ENCODE results near the gene TBATA.

The TBATA gene

DNA sequence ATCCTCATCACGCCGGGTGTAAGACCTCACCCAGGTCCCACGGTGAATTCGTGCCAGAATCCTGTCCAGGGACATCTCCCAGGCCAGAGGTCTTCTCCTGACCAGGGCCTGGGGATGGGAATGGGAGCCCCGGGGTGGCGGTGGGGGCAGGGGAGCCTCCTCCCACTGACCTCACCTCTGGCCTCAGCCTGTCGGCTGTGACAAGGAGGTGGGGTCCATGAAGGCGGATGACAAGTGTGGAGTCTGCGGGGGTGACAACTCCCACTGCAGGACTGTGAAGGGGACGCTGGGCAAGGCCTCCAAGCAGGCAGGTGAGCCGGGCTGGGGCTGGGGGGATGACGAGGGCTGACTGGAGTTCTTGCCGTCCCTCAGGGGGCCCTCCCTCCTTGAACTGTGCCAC, 41.3 kb downstream of the TBATA start:
- DNase-seq (ENCODE audit: low spot score) = no peak

DNA sequence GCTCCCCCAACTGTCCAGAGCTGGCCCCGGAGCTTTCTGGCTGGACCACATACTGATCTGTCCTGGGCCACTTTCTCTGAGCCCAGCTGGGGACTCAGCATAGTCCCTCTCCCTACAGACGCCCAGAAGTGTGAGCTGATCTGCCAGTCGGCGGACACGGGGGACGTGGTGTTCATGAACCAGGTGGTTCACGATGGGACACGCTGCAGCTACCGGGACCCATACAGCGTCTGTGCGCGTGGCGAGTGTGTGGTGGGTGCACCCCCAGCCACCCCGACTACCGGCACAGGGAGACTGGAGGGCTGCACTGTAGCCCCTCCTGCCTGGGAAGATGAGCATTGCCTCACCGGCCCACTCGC, 41.8 kb downstream of the TBATA start:
- no peak for DNase-seq (ENCODE audit: low spot score)

DNA sequence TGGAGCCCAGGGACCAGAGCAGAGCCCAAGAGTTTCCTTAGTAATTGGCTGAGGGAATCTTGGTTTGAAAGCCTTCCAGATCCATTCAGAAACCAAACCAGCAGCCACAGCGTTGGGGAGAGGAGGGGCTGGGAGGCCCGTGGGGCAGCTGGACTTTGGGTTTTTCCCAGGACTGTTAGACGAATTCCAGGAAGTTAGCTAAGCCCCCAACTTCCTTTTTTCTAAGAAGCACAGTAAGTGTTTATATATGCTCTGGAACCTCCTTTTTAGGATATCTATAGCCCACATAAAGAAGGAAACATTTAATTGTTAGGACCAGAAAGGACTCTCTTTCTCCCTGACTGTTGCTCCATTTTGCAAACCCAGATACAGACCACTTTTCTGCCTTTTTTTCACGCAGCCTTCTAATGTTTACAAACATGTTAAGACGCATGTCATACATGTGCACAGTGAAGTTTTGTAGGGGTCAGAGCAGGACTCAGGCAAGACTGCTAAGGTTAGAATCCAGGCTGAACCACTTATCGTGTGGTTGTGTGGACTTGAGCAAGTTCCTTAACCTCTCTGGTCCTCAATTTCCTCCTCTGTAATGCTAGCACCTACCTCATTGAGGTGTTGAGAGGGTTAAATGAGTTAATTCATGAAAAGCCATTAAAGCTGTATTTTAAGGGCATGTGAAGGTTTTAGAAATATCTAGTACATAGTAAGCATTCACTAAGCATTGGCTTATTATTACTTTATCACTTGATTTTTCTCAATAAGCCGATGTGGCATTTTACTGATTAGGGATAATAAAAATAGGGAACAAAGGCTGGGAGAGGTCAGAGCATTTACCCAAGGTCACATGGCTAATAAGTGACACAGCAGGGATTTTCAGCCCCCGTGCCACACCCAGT, 42.4 kb downstream of the TBATA start:
- no peak for DNase-seq (ENCODE audit: low spot score)

DNA sequence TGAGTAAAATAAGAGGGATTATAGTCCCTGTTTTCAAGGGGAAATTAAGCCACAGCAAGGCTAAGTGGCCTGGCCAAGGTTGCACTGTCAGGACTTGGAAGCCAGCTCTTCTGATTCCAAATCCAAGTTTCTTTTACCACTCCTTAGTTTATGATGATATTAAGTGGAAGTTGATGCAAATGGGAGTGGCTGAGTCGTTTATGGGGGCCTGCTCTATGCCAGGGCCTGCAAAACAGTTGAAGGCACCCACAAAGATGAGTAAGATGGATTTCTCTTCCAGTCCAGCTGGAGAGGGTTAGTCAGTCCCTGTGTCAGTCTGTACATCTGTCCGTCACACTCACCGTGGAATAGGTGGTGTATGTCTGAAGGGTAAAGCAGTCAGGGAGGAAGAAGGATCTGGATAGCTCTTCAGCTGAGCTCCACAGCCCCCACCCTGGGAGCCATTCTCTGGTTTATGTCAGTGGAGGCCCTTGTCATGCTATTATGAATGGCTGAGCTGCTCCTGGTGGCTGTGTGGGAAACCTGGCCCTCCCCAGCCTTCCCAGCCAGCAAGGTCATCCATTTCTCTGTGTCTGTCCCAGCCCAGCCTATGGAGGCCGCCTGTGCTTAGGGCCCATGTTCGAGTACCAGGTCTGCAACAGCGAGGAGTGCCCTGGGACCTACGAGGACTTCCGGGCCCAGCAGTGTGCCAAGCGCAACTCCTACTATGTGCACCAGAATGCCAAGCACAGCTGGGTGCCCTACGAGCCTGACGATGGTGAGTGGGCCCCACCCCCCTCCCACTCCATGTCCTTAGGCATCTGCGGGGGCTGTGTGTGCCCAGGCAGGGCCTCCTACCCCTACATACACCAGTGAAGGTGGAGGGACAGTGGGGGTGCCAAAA, 44.5 kb downstream of the TBATA start:
- DNase-seq (ENCODE audit: low spot score) = no peak

DNA sequence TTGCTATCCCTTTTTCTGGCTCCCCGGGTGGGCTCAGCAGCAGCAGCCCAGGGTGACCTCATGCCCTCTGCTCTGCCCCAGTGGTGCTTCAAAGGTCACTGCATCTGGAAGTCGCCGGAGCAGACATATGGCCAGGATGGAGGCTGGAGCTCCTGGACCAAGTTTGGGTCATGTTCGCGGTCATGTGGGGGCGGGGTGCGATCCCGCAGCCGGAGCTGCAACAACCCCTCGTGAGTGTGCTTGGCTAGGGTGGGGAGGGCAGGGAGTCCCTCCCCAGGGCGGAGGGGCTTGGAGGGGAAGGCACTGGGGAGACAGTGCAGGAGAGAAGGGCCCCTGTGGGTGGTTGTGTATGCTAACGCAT, 46.4 kb downstream of the TBATA start:
- DNase-seq (ENCODE audit: low spot score) = no peak

DNA sequence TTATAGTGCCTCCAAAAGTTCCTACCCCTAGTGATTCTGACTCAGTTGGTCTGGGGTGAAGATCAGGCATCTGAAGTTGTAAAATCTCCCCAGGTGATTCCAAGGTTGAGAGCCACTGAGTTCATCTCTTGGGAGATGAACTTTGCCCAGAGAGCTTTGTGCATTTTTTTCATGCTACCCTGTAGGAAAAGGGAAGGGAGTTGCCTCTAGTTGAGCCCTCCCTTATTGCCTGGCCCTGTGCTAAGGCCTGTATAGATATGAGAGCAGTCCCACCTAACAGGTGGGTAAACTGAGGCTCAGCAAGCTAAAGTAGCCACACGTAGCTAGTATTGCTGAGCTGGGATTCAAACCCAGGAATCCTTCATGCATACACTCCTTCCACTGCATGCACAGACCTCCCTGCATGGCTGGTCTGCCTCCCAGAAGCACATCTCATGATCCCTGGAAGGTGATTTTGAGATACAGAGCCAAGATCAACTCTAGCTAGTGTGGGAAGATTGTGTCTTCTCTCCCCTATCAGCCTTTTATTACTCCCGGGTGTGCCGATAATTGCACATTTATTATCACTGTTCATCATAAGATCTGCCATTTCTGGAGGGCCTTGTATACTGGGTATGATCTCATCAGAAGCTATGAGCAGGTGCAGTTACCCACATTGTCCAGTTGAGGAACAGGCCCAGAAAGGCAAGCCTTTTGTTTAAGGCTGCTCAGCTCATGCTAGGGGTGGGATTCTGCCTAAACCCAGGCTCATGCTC, 47.0 kb downstream of the TBATA start:
- DNase-seq (ENCODE audit: low spot score) = no peak

DNA sequence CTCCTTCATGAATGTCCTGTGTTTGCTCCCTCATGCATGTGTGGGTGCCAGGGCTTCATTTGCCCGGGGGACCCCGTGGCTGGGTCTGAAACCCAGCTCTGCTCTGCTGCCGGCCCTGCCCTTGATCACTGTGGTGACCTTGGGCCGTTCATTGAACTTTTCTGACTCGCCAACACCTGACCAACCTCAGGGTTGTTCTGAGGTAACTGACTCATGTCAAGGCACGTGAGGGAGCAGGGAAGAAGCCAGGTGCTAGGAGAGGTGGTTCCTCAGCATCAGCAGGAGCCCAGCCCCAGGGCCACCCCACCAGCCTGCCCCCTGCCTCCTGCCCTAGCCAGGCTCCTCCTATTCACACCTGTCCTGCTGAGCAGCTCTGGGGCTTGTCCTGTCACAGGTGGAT, 47.9 kb downstream of the TBATA start:
- DNase-seq (ENCODE audit: low spot score) = no peak

DNA sequence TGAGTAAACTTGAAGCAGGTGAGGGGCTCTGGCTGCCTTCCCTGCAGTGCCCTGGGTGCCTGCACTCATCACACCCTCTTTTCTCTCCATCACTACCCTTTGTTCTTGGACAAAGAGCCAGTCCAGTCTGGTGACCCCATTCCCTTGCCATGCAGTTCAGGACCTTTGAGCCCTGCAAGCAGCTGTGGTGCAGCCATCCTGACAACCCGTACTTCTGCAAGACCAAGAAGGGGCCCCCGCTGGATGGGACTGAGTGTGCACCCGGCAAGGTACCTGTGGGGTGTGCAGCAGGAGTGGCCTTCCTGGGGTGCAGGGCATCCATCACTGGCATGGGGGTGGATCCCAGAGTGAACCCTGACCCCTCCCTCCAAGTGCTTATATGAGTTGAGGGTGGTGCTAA, 48.7 kb downstream of the TBATA start:
- no peak for DNase-seq (ENCODE audit: low spot score)

DNA sequence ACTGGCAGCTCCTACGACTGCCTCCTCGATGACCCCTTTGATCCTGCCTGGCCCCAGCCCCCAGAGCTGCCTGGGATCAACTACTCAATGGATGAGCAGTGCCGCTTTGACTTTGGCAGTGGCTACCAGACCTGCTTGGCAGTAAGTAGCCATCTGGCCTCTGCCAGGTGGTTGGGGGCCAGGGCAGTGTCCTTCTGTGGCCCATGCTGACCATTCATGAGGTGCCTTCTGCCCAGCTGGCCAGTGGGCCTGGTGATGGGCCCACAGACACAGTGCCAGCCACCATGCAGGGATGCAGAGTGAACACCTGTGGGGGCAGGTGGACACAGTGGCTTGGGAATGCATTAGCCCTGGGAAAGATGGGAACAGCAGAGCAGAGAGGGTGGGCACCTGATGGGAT, 50.0 kb downstream of the TBATA start:
- DNase-seq (ENCODE audit: low spot score) = no peak

DNA sequence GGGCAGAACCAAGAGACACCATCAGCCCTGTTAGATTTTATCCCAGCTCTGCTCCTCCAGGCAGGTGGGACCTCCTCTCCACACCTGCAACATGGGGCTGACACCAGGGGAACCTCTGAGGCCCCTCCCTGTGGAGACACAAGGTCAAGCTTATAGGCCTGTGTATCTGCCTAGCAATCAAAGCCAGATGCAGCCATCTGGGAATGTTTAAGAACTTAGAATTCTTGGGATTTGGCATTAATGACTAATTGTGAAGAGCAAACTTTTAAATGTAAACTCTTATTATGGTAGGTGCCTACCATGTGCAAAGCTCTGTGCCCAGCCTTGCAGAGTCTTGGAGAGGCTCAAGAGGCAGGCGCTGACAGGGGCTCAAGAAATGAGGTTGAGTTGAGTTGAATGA, 52.1 kb downstream of the TBATA start:
- no peak for DNase-seq (ENCODE audit: low spot score)

DNA sequence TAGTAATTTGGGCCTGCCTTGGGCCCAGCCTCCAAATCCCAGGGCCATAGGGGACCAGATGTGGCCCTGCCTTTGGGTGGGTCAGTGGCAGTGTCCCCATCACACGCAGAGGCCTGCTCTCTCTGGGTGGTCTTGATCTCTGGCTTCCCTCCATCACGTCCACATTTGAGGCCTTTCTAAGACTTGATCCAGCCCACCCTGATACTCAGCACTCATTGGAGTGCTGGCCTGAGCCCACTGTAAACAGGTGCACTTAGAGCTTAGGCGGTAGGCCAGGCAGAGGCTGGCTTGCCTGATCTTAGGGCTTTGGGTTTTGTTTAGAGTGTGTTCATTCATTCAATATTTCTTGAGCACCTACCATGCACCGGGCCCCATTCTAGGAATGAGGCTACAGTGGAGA, 52.6 kb downstream of the TBATA start:
- DNase-seq (ENCODE audit: low spot score) = no peak

DNA sequence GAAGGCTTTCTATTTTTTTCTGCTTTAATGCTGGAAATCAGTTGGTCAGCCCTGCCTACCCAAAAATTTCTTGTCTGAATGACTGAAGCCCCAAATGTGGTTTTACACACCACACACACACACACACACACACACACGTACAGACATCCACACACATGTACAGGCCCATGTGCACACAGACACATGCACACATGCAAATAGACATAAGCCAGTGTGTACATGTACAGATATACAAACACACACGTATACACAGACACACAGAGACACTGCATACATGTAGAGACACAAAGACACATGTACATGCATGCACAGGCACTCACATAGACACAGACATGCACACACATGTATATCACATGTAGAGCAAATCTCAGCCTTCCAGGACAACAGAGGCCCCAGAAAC, 54.2 kb downstream of the TBATA start:
- no peak for DNase-seq (ENCODE audit: low spot score)

DNA sequence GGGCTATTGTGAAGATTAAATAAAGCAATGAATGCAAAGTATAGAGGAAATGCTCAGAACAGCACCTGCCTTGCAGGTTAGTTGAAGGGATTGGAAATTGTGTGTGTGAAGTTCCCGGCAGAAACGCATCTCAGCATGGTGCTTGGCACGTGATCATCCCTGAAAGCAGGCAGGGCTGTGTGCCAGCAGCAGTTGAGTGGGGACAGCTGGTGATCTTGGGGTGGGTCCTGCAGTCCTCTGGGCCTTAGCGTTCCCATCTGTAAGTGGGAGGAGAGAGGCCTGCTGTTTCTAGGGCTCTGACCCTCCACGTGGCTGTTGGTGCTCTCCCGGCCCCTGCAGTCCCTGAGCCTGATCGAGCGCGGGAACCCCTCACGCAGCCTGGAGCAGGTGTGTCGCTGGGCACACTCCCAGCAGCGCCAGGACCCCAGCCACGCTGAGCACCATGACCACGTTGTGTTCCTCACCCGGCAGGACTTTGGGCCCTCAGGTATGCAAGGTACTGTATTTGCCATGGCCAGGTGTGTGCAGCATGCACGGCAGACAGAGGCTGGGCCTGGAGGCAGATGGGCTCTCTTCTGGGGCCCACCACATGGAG, 55.3 kb downstream of the TBATA start:
- no peak for DNase-seq (ENCODE audit: low spot score)

DNA sequence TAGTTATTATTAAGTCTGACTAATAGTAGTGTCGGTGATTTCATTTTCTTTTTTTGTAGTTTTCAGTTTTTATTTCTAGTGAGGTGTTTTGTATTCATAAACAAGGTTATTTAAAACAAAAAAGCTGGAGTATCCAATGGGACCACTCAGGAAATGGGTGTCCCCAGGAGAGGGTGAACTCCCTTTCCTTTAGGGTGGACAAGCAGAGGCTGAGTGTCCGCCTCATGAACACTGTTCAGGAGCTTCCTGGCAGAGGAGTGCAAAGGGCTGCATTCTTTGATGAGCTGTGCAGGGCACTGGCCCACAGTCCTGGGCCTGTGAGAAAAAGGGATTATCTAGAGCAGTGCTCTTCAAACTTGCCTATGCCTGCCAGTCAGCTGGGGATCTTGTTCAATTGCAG, 56.8 kb downstream of the TBATA start:
- DNase-seq (ENCODE audit: low spot score) = no peak

DNA sequence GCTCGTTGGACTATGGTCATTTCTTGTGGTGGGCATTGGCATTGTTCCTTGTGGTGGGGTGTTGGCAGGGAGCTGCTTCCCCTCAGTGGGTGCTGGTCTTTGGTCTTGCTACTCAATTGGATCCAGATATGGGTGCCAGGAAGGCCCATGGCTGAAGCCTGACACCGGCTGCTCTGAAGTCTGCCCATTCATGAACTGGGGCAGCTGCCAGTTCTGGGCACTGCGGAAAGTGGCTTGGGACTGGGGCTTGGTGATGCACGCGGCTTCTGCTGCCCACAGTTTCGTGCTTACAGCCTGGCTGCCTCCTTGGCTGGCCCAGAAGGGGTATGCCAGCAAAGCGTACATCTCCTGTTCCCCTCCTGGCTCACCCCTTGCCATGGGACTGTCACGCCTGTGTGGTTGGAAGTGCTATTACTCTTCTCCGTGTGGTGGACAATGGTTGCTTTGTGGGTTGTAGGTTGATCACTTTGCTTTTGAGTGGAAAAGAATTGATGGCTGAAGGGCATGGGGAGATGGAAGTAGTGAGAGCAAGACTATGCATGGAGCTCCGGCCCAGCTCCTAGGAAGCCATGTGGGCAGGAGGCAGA, 58.2 kb downstream of the TBATA start:
- no peak for DNase-seq (ENCODE audit: low spot score)

DNA sequence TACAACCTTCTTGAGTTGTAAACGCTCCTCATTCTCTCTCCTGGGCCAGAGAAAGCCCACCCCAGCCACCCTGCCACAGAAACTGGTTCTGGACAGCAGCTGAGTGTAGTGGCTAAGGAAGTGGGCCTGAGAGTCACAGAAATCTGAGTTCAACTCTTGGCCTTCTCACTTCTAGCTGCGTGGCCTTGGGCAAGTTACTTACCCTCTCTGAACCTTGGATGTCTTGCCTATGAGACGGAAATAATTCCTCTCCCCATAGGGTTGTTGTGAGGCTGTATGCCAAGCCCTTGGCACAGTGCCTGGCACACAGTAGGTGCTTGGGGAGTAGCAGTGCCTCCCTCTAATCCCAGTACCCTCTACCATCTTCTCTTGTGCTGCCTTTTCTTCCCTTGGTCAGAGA, 61.4 kb downstream of the TBATA start:
- DNase-seq (ENCODE audit: low spot score) = no peak

DNA sequence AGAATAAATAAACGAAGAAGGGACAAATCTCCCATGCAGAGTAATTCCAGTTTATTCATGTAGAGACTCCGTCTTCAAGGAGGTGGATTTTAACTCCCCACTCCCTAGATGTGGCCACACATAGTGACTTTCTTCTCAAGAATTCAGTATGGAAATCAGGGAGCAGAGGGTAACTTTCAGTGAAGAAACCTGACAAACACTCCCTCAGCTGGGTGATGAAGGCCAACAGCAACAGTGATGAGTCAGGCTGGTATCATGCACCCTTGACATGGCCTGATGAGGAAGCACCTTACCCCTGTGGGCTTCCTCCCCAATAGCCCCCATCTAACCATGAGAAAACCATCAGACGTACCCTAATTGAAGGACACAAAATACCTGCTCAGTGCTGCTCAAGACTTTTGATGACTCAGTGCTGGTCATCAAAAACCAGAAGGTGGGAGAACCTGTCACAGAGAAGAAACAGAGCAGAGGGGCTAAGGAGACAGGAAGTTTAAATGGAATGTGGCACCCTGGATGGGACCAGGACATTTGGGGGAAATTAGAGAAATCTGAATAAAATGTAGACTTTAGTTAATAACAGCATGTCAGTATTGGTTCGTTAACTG, 62.3 kb downstream of the TBATA start:
- no peak for DNase-seq (ENCODE audit: low spot score)

Data from CD4-positive, alpha-beta T cell treated with Interleukin-2 at 100 ng/mL for 4 hours (primary cell).